ENCODE data around the gene PET100. TPM values are rescaled to one million over a fixed set of nuclear protein-coding genes. Genes with fewer than 3 reads are reported as not detected.

PET100 gene
- total RNA-seq, 6 experiments from 2014 or later: 82.1 to 138 (median 110) TPM

DNA sequence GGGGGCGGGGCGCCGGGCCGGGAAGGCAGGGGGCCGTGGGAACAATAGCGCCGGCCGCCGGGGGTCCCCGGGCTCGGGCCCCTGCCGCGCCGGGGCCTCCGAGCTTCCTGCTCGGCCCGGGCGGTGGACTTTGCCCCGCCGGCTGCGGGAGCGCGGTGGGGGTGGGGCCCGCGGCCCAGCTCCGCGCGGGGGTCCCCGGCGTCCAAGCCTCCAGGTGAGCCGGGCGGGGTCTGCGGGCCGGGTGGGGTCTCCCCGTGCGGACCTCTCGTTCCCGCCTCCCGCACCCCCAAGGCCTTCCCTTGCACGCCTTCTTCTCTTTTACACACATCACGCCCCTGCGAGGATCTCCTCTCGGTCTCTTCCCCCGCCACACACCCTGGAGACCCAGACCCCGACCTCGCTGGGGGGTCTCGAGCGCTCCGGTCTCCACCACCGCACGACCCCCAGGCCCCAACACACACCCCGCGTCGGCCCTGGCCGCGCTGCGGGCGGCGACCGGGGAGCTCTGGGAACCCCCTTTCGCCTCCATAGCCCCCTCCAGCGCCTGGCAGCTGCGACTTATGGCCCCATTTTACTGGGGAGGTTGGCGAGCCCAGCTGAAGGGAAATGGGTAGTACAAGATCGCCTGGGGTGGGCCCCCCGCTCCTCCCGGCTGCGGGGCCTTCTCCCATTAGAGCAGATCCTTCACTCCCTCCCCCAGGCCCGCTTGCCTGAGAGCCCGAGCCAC is 33.2 kb upstream of the PET100 start:
- H3K4me1 Mint-ChIP-seq (ENCODE audit: low read depth): no peaks in the 10 kb centered on the region
- TF ChIP-seq, protein P1, sequence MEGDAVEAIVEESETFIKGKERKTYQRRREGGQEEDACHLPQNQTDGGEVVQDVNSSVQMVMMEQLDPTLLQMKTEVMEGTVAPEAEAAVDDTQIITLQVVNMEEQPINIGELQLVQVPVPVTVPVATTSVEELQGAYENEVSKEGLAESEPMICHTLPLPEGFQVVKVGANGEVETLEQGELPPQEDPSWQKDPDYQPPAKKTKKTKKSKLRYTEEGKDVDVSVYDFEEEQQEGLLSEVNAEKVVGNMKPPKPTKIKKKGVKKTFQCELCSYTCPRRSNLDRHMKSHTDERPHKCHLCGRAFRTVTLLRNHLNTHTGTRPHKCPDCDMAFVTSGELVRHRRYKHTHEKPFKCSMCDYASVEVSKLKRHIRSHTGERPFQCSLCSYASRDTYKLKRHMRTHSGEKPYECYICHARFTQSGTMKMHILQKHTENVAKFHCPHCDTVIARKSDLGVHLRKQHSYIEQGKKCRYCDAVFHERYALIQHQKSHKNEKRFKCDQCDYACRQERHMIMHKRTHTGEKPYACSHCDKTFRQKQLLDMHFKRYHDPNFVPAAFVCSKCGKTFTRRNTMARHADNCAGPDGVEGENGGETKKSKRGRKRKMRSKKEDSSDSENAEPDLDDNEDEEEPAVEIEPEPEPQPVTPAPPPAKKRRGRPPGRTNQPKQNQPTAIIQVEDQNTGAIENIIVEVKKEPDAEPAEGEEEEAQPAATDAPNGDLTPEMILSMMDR (IDR thresholded peaks at IDR 0.05): no peak
- H3K4me3 Mint-ChIP-seq: no peak overlapping the region
- H3K36me3 Mint-ChIP-seq (ENCODE audit: low read depth): no peaks in the 10 kb centered on the region
- no peak overlapping the region for H3K27ac Mint-ChIP-seq
- H3K9me3 Mint-ChIP-seq: no peaks in the 10 kb centered on the region
- peaks cover 26% of the 10 kb centered on the region for H3K27me3 Mint-ChIP-seq (ENCODE audit: insufficient read depth)
- no peak for DNase-seq

DNA sequence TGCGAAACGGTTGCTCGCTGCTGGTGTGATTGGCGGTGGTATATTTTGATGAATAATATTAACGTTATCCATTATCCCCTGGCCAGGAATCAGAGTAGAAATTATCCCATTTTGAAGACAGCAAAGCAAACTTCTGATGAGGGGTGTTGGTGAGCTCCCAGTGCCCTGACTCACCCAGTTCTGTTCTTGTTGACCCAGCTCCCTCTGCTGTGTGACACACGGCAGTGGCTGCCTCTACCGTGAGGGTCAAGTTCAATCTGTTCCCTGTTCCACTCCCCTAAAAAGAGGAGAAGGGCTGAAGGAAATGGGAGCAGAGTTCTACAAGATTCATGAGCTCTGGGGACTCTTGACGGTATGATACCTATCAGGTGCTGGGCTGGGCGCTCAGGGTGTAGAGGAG is 31.9 kb upstream of the PET100 start:
- Mint-ChIP-seq H3K4me3 (no peak overlapping the region), H3K9me3 (no peaks in the 10 kb centered on the region), H3K27me3 (ENCODE audit: insufficient read depth) (peaks cover 27% of the 10 kb centered on the region)

DNA sequence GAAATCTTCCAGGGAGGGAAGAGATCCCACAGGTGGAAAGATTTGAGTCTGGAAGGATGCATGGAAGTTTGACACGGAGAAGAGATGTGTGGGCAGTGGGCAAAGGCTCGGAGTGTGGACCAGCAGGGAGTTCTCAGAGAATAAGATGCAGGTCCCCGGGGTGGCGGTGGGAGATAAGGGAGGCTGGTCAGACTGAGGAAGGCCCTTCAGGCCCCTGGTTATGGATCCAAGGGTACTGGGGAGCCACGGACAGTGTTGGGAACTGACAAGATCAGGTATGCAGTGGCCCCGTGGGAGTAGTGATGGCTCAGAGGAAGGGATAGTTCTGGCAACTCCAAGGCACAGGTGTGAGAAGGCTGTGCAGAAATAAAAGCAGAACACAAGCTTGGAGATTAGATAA is 31.4 kb upstream of the PET100 start:
- Mint-ChIP-seq H3K4me3 (no peak overlapping the region), H3K27ac (no peak overlapping the region), H3K27me3 (ENCODE audit: insufficient read depth) (peaks cover 28% of the 10 kb centered on the region), H3K36me3 (ENCODE audit: low read depth) (no peaks in the 10 kb centered on the region), H3K4me1 (ENCODE audit: low read depth) (no peaks in the 10 kb centered on the region), H3K9me3 (no peaks in the 10 kb centered on the region)
- no peak for DNase-seq
- TF ChIP-seq, protein P1 (IDR thresholded peaks at IDR 0.05): no peak

More for the DNA sequence above, 31.9 kb upstream of the PET100 start:
- no peak for DNase-seq
- TF ChIP-seq, protein P1 (IDR thresholded peaks at IDR 0.05): no peak
- Mint-ChIP-seq H3K4me1 (ENCODE audit: low read depth) (no peaks in the 10 kb centered on the region), H3K27ac (no peak overlapping the region), H3K36me3 (ENCODE audit: low read depth) (no peaks in the 10 kb centered on the region)

DNA sequence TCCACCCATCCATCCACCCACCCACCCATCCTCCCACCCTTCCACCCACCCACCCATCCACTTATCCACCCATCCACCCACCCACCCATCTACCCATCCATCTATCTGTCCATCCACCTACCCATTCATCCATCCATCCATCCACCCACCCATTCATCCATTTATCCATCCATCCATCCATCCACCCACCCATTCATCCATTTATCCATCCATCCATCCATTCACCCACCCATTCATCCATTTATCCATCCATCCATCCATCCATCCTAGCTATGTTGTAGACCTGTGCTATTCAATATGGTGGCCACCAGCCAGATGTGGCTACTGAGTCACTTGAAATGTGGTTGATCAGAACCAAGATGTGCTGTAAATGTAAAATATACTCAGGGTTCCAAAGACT is 28.9 kb upstream of the PET100 start:
- H3K36me3 Mint-ChIP-seq (ENCODE audit: low read depth): no peaks in the 10 kb centered on the region
- peaks cover 19% of the 10 kb centered on the region for H3K27me3 Mint-ChIP-seq (ENCODE audit: insufficient read depth)
- no peak overlapping the region for H3K27ac Mint-ChIP-seq
- no peaks in the 10 kb centered on the region for H3K4me1 Mint-ChIP-seq (ENCODE audit: low read depth)
- DNase-seq: no peak
- no peak overlapping the region for H3K4me3 Mint-ChIP-seq
- peaks cover 3% of the 10 kb centered on the region; the same call in 1 of the 2 replicates for H3K9me3 Mint-ChIP-seq
- TF ChIP-seq, protein P1 (IDR thresholded peaks at IDR 0.05): no peak

DNA sequence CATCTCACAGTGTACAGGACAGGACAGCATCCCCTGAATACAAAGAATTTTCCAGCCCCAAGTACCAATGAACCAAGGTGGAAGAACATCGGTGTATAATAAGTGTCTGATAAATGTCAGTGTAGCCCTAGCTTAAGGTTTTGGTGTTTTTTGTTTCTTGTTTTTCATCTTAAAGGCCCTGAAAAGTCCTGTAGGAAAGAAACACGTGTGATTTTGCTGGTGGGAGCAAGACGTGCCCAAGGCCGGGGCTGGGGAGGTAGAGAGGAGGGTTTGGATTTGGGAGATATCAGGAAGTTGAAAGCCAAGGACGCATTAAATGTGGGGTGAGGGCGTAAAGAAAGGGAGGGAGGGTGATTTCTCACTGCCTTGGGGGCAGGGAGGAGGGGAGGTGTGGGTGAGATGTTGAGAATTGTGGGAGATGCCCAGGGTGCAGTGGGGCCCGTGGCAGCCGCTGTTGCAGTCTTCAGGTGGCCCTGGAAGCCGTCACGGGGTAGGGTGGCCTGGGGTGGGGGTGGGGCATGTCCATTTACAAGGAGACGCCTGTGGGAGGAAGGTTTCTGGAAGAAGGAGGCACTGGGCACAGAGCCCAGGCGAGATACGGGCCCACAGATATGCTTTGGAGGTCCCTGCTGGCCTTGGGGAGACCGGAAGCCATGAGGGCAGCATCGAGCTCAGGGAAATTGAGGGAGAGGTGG is 27.2 kb upstream of the PET100 start:
- Mint-ChIP-seq H3K4me1 (ENCODE audit: low read depth) (no peaks in the 10 kb centered on the region), H3K27ac (no peak overlapping the region), H3K9me3 (peaks cover 4% of the 10 kb centered on the region; the same call in 1 of the 2 replicates), H3K27me3 (ENCODE audit: insufficient read depth) (peaks cover 13% of the 10 kb centered on the region), H3K36me3 (ENCODE audit: low read depth) (no peaks in the 10 kb centered on the region), H3K4me3 (no peak overlapping the region)
- TF ChIP-seq, protein P1 (IDR thresholded peaks at IDR 0.05): no peak
- DNase-seq: no peak
